HEK293 (cell line): ENCODE measurements around the gene UFC1.
A peak's percentile ranks its signal among the peaks of the same experiment; 100 is the strongest.

Experiments
- CTCF ChIA-PET: fragments of 350-600 bp; formaldehyde crosslinking; extraction: SDS; loops from one replicate; lab custom pipeline; 2021; ENCODE audit warnings: antibody characterized with exemption; lab: Yijun Ruan, JAX
- POLR2A ChIA-PET: fragments of 300-600 bp; formaldehyde crosslinking; extraction: SDS; loops from one replicate; lab custom pipeline; 2020; ENCODE audit warnings: antibody characterized with exemption, inconsistent platforms; lab: Yijun Ruan, JAX
- H3K27ac ChIP-seq: fragments of 200-500 bp; sonication (Bioruptor generic); 2 replicates; pipeline ENCODE4 v1.5.1; 2014; ENCODE audit warnings: low read depth, low read length, control low read depth, inconsistent platforms; ENCODE audit errors: extremely low read depth
- H3K36me3 ChIP-seq, 2 experiments: fragments of 200-500 bp in 1 of 2; sonication (Bioruptor generic) in 1 of 2; 1 replicate in 1 of 2; 2 replicates in 1 of 2; pipeline ENCODE4 v1.5.1; 2014 to 2017; ENCODE audit warnings: inconsistent platforms in 2 of 2, low read length in 2 of 2; ENCODE audit not compliant: control insufficient read depth in 2 of 2, insufficient read depth in 1 of 2
- H3K4me1 ChIP-seq: fragments of 200-500 bp; sonication (Bioruptor generic); 2 replicates; pipeline ENCODE4 v1.5.1; 2014; ENCODE audit warnings: mild to moderate bottlenecking, low read length, inconsistent platforms; ENCODE audit not compliant: control insufficient read depth, insufficient read depth
- H3K4me3 ChIP-seq: 2 replicates; pipeline ENCODE4 v1.5.1; 2011; ENCODE audit warnings: low read depth, mild to moderate bottlenecking, control low read depth, low read length, moderate library complexity
- H3K9me3 ChIP-seq: fragments of 200-500 bp; sonication (Bioruptor generic); 2 replicates; pipeline ENCODE4 v1.5.1; 2014; ENCODE audit warnings: low read depth, low read length, inconsistent platforms; ENCODE audit not compliant: control insufficient read depth, insufficient read depth
- BCL11B ChIP-seq: fragments of 450-650 bp; formaldehyde crosslinking; IDR thresholded peaks from 2 replicates; pipeline ENCODE4 v1.5.1; 2016; ENCODE audit warnings: low read depth, missing biosample characterization, missing genetic modification characterization
- OSR2 ChIP-seq: fragments of 450-650 bp; formaldehyde crosslinking; IDR thresholded peaks from 2 replicates; pipeline ENCODE4 v1.5.1; 2016; ENCODE audit warnings: missing biosample characterization, missing genetic modification characterization
- TRIM28 ChIP-seq: IDR thresholded peaks from 2 replicates; pipeline ENCODE4 v1.6.1; 2011; ENCODE audit warnings: low read length, control low read depth, borderline replicate concordance
- ZFHX2 ChIP-seq: fragments of 450-650 bp; formaldehyde crosslinking; conservative IDR thresholded peaks from 2 replicates; pipeline ENCODE4 v1.5.1; 2016; ENCODE audit warnings: missing biosample characterization, missing genetic modification characterization
- ZIC2 ChIP-seq: fragments of 450-650 bp; formaldehyde crosslinking; IDR thresholded peaks from 2 replicates; pipeline ENCODE4 v1.5.1; 2016; ENCODE audit warnings: missing biosample characterization, missing genetic modification characterization
- ZNF114 ChIP-seq: fragments of 450-650 bp; formaldehyde crosslinking; IDR thresholded peaks from 2 replicates; pipeline ENCODE4 v1.5.0; 2017; ENCODE audit warnings: missing biosample characterization, missing genetic modification characterization
- ZNF202 ChIP-seq: fragments of 450-650 bp; formaldehyde crosslinking; IDR thresholded peaks from 2 replicates; pipeline ENCODE4 v1.5.1; 2016; ENCODE audit warnings: missing biosample characterization, missing genetic modification characterization, borderline replicate concordance
- ZNF398 ChIP-seq: fragments of 450-650 bp; formaldehyde crosslinking; IDR thresholded peaks from 2 replicates; pipeline ENCODE4 v1.5.1; 2017; ENCODE audit warnings: missing biosample characterization, missing genetic modification characterization
- ZNF544 ChIP-seq: fragments of 450-650 bp; formaldehyde crosslinking; IDR thresholded peaks from 2 replicates; pipeline ENCODE4 v1.5.0; 2017; ENCODE audit warnings: missing biosample characterization, missing genetic modification characterization
- ZNF596 ChIP-seq: fragments of 450-650 bp; IDR thresholded peaks from 2 replicates; pipeline ENCODE4 v1.5.0; 2018; ENCODE audit warnings: missing biosample characterization, mild to moderate bottlenecking, missing genetic modification characterization, moderate library complexity
- TF ChIP-seq, protein P1 (sequence below): fragments of 450-650 bp; formaldehyde crosslinking; IDR thresholded peaks from 2 replicates; pipeline ENCODE4 v1.5.1; 2016; ENCODE audit warnings: missing biosample characterization, missing genetic modification characterization
- TF ChIP-seq, protein P2 (sequence below): fragments of 450-650 bp; formaldehyde crosslinking; IDR thresholded peaks from 2 replicates; pipeline ENCODE4 v1.5.1; 2016; ENCODE audit warnings: missing biosample characterization, missing genetic modification characterization
- TF ChIP-seq, protein P3 (sequence below): fragments of 450-650 bp; formaldehyde crosslinking; IDR thresholded peaks from 2 replicates; pipeline ENCODE4 v1.5.1; 2016; ENCODE audit warnings: missing biosample characterization, missing genetic modification characterization
- TF ChIP-seq, protein P4 (sequence below): fragments of 450-650 bp; formaldehyde crosslinking; IDR thresholded peaks from 2 replicates; pipeline ENCODE4 v1.5.1; 2016; ENCODE audit warnings: missing biosample characterization, missing genetic modification characterization

Gene UFC1

GRCh38 chr1:161185282-161185682, 31.5 kb downstream of the UFC1 start:
- Histone ChIP-seq H3K4me1 (no peaks in the 10 kb centered on the region), H3K27ac (no peak overlapping the region), H3K36me3 (no peaks in the 10 kb centered on the region), H3K9me3 (no peaks in the 10 kb centered on the region), H3K4me3 (no peak overlapping the region)
- ChIA-PET POLR2A (no interaction called here), CTCF (interaction anchor here (1.3 kb wide), 1 partner anchor 40 kb away, joined by 4 read pairs; the partner anchor contains the start of gene TOMM40L)
- TF ChIP-seq TRIM28: no peak
- TF ChIP-seq, protein P1, sequence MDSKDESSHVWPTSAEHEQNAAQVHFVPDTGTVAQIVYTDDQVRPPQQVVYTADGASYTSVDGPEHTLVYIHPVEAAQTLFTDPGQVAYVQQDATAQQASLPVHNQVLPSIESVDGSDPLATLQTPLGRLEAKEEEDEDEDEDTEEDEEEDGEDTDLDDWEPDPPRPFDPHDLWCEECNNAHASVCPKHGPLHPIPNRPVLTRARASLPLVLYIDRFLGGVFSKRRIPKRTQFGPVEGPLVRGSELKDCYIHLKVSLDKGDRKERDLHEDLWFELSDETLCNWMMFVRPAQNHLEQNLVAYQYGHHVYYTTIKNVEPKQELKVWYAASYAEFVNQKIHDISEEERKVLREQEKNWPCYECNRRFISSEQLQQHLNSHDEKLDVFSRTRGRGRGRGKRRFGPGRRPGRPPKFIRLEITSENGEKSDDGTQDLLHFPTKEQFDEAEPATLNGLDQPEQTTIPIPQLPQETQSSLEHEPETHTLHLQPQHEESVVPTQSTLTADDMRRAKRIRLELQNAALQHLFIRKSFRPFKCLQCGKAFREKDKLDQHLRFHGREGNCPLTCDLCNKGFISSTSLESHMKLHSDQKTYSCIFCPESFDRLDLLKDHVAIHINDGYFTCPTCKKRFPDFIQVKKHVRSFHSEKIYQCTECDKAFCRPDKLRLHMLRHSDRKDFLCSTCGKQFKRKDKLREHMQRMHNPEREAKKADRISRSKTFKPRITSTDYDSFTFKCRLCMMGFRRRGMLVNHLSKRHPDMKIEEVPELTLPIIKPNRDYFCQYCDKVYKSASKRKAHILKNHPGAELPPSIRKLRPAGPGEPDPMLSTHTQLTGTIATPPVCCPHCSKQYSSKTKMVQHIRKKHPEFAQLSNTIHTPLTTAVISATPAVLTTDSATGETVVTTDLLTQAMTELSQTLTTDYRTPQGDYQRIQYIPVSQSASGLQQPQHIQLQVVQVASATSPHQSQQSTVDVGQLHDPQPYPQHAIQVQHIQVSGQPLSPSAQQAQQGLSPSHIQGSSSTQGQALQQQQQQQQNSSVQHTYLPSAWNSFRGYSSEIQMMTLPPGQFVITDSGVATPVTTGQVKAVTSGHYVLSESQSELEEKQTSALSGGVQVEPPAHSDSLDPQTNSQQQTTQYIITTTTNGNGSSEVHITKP (tag by site-specific recombination): peak; percentile 96
- no peak for TF ChIP-seq ZNF596
- TF ChIP-seq ZFHX2 (tag by site-specific recombination): 0 out of 2 replicates have a peak, but pooled peaks have one; percentile 28
- TF ChIP-seq ZNF398 (tag by site-specific recombination): peak; percentile 42; the same call in 1 of the 2 replicates

DNA sequence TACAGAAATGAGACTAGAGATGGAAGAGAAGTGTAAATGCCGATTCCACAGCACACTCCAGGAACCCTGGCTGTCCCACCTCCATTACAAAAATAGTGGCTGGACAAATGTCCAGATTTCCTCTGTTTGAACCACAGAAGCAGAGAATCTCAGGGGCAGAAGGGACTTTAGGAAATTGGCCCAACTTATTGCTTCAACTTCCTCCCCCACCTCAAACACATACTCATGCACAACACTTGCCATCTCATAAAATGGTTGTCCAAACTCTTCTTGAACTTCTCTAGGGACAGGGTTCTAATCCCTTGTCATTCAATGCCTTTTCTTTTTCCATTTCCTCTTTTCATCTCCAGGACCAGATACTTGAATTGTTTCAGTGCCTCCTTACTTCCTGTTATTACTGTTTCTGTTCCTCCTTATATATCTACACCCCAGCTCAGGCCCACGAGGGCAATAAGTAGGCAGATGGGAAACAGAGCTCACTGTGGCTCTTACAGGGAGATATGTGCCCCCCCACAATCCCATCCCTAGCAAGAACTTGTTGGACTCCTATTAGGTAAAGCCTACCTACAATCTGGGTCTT, 32.0 kb downstream of the UFC1 start:
- no peak overlapping the region for H3K27ac ChIP-seq
- TF ChIP-seq ZNF544 (tag by site-specific recombination) (no peak), ZNF202 (tag by site-specific recombination) (no peak), BCL11B (tag by site-specific recombination) (no peak)
- ChIA-PET POLR2A (interaction anchor here (1.0 kb wide), 1 partner anchor 16 kb away, joined by 3 read pairs; the partner anchor contains the start of gene NDUFS2), CTCF (interaction anchor here (0.6 to 1.9 kb wide), 4 partner anchors 21 to 40 kb away, joined by 3 to 8 read pairs (median 4); partner anchors contain the start of genes PPOX and TOMM40L)
- H3K4me1 ChIP-seq: no peaks in the 10 kb centered on the region
- H3K4me3 ChIP-seq: no peak overlapping the region
- H3K36me3 ChIP-seq: no peaks in the 10 kb centered on the region
- H3K9me3 ChIP-seq: no peaks in the 10 kb centered on the region

GRCh38 chr1:161187311-161187710, 33.5 kb downstream of the UFC1 start:
- H3K4me3 ChIP-seq: no peak overlapping the region
- no peak overlapping the region for H3K27ac ChIP-seq
- POLR2A ChIA-PET: no interaction called here
- H3K4me1 ChIP-seq: no peaks in the 10 kb centered on the region
- CTCF ChIA-PET: interaction anchor here (0.6 to 1.9 kb wide), 3 partner anchors 21 to 42 kb away, joined by 4 to 8 read pairs (median 6); partner anchors contain the start of gene PPOX
- no peaks in the 10 kb centered on the region for H3K9me3 ChIP-seq
- H3K36me3 ChIP-seq: no peaks in the 10 kb centered on the region
- TF ChIP-seq, protein P2, sequence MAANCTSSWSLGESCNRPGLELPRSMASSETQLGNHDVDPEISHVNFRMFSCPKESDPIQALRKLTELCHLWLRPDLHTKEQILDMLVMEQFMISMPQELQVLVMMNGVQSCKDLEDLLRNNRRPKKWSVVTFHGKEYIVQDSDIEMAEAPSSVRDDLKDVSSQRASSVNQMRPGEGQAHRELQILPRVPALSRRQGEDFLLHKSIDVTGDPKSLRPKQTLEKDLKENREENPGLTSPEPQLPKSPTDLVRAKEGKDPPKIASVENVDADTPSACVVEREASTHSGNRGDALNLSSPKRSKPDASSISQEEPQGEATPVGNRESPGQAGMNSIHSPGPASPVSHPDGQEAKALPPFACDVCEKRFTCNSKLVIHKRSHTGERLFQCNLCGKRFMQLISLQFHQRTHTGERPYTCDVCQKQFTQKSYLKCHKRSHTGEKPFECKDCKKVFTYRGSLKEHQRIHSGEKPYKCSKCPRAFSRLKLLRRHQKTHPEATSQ (tag by site-specific recombination): no peak
- TF ChIP-seq ZIC2 (tag by site-specific recombination) (no peak), ZNF114 (tag by site-specific recombination) (no peak), OSR2 (tag by site-specific recombination) (no peak)
- TF ChIP-seq, protein P3, sequence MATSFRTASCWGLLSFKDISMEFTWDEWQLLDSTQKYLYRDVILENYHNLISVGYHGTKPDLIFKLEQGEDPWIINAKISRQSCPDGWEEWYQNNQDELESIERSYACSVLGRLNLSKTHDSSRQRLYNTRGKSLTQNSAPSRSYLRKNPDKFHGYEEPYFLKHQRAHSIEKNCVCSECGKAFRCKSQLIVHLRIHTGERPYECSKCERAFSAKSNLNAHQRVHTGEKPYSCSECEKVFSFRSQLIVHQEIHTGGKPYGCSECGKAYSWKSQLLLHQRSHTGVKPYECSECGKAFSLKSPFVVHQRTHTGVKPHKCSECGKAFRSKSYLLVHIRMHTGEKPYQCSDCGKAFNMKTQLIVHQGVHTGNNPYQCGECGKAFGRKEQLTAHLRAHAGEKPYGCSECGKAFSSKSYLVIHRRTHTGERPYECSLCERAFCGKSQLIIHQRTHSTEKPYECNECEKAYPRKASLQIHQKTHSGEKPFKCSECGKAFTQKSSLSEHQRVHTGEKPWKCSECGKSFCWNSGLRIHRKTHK (tag by site-specific recombination): no peak
- TF ChIP-seq, protein P4, sequence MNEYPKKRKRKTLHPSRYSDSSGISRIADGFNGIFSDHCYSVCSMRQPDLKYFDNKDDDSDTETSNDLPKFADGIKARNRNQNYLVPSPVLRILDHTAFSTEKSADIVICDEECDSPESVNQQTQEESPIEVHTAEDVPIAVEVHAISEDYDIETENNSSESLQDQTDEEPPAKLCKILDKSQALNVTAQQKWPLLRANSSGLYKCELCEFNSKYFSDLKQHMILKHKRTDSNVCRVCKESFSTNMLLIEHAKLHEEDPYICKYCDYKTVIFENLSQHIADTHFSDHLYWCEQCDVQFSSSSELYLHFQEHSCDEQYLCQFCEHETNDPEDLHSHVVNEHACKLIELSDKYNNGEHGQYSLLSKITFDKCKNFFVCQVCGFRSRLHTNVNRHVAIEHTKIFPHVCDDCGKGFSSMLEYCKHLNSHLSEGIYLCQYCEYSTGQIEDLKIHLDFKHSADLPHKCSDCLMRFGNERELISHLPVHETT (tag by site-specific recombination): no peak
- TF ChIP-seq, all 188 proteins: peak for 0
